Non-pigmented ciliary epithelial cell (primary cell): ENCODE measurements around the gene OVOL3.
A peak's percentile ranks its signal among the peaks of the same experiment; 100 is the strongest.

ENCODE experiments used
- DNase-seq: peaks from one replicate; pipeline ENCODE4 v3.0.0-alpha.2; 2010; ENCODE audit warnings: low read depth

The OVOL3 gene

GRCh38 chr19:36100476-36100875 is 10.5 kb upstream of the OVOL3 start:
- DNase-seq: no peak

DNA sequence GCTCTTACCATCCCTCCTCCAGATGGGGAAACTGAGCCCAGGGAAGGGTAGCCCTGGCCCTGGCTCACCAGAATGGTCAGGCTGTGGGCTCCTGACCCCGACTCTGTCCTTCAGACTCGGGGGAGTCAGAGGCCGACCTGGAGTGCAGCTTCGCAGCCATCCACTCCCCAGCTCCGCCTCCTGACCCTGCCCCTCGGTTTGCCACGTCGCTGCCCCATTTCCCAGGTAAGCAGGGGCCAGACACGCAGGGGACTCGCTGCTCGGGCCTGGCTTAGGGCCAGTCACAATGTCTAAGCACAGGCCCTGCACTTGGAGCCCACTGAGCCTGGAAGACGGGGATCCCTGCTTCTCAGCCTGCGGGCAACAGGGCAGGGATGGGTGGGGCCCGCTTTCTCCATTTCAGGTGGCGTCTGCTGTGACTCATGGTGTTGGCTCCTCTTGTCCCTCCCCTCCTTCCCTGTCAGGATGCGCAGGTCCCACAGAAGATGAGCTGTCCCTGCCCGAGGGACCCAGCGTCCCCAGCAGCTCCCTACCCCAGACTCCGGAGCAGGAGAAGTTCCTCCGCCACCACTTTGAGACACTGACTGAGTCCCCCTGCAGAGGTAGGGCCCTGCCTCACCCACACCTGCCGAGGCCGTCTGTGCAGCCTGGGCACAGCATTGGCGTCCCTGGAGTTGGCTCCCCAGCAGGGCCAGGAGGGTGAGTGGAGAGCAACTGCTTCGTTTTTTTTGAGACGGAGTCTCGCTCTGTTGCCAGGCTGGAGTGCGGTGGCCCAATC is 9.2 kb upstream of the OVOL3 start:
- no peak for DNase-seq

- no peak for DNase-seq
Observed at GRCh38 chr19:36103040-36103626, 7.8 kb upstream of the OVOL3 start.

DNA sequence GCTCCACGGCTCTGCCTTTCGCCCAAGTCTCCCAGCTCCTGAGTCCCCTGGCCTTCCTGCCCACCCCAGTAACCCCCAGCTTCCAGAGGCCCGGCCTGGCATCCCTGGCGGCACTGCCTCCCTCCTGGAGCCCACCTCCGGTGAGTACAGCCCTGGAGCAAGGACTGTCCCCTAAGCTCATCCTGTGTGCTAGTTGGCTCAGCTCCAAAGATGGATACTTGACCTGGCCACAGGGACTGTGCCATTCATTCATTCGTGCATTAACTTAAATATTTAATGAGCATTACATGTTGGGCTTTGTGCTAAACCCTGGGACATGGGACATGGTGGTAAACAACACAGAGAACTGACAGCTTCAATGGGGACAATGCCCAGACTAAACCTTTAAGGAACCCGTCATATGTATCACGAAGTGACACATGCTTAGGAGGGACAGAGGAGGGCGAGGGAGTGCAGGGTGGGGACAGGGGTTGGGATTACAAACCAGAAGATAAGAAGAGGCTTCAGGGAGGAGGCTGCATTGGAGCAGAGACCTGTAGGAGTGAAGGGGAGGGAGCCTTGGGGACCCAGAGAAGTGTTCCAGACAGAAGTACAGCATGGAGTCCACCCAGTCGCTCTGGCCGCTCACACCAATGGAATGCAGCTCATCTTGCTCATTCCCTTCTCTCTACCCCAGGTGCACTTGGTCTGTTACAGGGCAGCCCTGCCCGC is 6.9 kb upstream of the OVOL3 start:
- DNase-seq: no peak

DNA sequence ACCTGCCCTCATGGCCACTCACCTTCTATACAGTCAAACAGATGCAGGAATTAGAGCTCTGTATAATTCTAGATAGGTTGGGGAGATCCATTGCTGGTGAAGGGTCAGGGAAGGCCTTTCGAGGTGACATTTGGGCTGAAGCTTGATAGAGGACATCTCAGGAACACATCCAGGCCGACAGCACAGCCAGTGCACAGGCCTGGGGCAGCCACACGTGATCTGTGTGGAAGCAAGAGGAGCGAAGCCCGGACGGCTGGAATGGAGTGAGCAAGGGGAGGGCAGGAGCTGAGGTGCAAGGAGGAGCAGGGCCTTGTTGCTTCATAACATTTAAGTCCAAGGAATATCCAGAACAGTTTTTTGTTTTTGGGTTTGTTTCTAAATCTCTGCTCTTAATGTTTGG is 4.5 kb upstream of the OVOL3 start:
- no peak for DNase-seq

- DNase-seq: no peak
Observed at GRCh38 chr19:36106991-36107390, 4.0 kb upstream of the OVOL3 start.

DNA sequence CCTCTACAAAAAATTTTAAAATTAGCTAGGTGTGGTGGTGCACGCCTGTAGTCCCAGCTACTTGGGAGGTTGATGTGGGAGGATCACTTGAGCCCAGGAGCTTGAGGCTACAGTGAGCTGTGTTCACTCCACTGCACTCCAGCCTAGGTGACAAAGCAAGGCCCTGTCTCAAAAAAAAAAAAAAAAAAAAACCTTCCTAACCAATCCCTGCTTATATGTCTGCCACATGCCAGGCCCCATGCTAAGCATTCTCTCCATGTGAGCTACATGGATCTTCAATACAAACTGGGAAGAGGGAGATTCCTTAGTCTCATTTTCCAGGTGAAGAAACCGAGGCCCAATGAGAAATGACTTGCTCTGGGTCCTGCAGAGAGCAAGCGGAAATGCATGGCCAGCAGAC is 2.3 kb upstream of the OVOL3 start:
- DNase-seq: no peak

- DNase-seq: no peak
Observed at GRCh38 chr19:36111200-36111539, 227 bp downstream of the OVOL3 start.

GRCh38 chr19:36112678-36113077 is 1.7 kb downstream of the OVOL3 start:
- no peak for DNase-seq

GRCh38 chr19:36113425-36113824 is 2.5 kb downstream of the OVOL3 start:
- DNase-seq: no peak

- DNase-seq: no peak
Observed at GRCh38 chr19:36113894-36114720, 3.2 kb downstream of the OVOL3 start.

GRCh38 chr19:36114721-36115452 is 3.9 kb downstream of the OVOL3 start, which contains the start of gene POLR2I:
Gene POLR2I (minus strand): TSS chr19:36114875. CDS start chr19:36114856, 19 bp downstream.
- DNase-seq: peak; percentile 99

GRCh38 chr19:36115453-36116343 is 4.8 kb downstream of the OVOL3 start, which contains the start of gene TBCB:
Gene TBCB (plus strand): TSS chr19:36115468. CDS start chr19:36115561, 93 bp downstream.
- no peak for DNase-seq

DNA sequence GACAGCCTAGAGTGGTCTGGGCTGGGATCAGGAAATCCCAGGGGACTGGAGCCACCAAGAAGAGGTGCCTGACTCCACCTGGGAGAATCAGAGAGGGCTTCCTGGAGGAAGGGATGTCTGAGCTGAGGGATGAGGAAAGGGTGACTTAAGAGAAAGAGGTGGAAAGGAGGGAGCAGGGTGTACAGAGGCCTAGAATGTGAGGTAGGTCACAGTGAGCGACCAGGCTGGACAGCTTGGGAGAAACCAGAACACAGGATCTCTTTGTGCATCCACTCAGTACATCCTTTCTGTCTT is 5.3 kb downstream of the OVOL3 start:
- DNase-seq: no peak

GRCh38 chr19:36120092-36120983 is 9.4 kb downstream of the OVOL3 start:
- DNase-seq: no peak

- no peak for DNase-seq
Observed at GRCh38 chr19:36120984-36121358, 10.0 kb downstream of the OVOL3 start.

- DNase-seq: no peak
Observed at GRCh38 chr19:36121486-36122124, 10.7 kb downstream of the OVOL3 start.

- DNase-seq: no peak
Observed at GRCh38 chr19:36125557-36125956, 14.6 kb downstream of the OVOL3 start.

- DNase-seq: no peak
Observed at GRCh38 chr19:36128392-36128736, 17.4 kb downstream of the OVOL3 start.
